Activated gamma-delta T cell treated with Interleukin-2 at 50 U/mL for 16 hours (primary cell): Measurements from ENCODE around the gene QRICH1.
A peak's percentile ranks its signal among the peaks of the same experiment; 100 is the strongest.
"Not testable (repeated sequence)": the region's sequence is repeated elsewhere in the genome, so short reads cannot be mapped to it uniquely, and the experiment has no call there.

Experiments
- DNase-seq: peaks from one replicate; pipeline ENCODE4 v3.0.0-alpha.2; 2020

Gene QRICH1

GRCh38 chr3:49015765-49016164 lies 78.1 kb downstream of the QRICH1 start:
- DNase-seq = no peak

- DNase-seq = no peak
Measured at GRCh38 chr3:49015072-49015471, 78.8 kb downstream of the QRICH1 start.

- peak; percentile 50 for DNase-seq
Measured at GRCh38 chr3:49013738-49014660, 79.9 kb downstream of the QRICH1 start.

- no peak for DNase-seq
Measured at GRCh38 chr3:49013113-49013737, 80.6 kb downstream of the QRICH1 start.

GRCh38 chr3:49012441-49013017 lies 81.3 kb downstream of the QRICH1 start:
- no peak for DNase-seq

GRCh38 chr3:49009396-49009795 lies 84.5 kb downstream of the QRICH1 start:
- DNase-seq = no peak

GRCh38 chr3:49008627-49009026 lies 85.2 kb downstream of the QRICH1 start:
- DNase-seq = not testable (repeated sequence)

GRCh38 chr3:49007771-49008528 lies 85.9 kb downstream of the QRICH1 start:
- DNase-seq = peak; percentile 78

- DNase-seq = peak; percentile 97
Measured at GRCh38 chr3:49007068-49007770, 86.7 kb downstream of the QRICH1 start, which contains the start of gene WDR6. Gene WDR6 (plus strand): TSS chr3:49007391. CDS start chr3:49007432, 41 bp downstream.

GRCh38 chr3:49006408-49007067 lies 87.3 kb downstream of the QRICH1 start:
- no peak for DNase-seq

- no peak for DNase-seq
Measured at GRCh38 chr3:49005998-49006397, 87.9 kb downstream of the QRICH1 start.

GRCh38 chr3:49005303-49005680 lies 88.6 kb downstream of the QRICH1 start:
- DNase-seq = no peak

- DNase-seq = no peak
Measured at GRCh38 chr3:49004352-49005302, 89.2 kb downstream of the QRICH1 start.

- no peak for DNase-seq
Measured at GRCh38 chr3:49001155-49001554, 92.7 kb downstream of the QRICH1 start.

GRCh38 chr3:48999085-48999858 lies 94.6 kb downstream of the QRICH1 start:
- no peak for DNase-seq

GRCh38 chr3:48997714-48998637 lies 95.9 kb downstream of the QRICH1 start:
- no peak for DNase-seq

GRCh38 chr3:48997102-48997635 lies 96.7 kb downstream of the QRICH1 start:
- no peak for DNase-seq

GRCh38 chr3:48996640-48997039 lies 97.2 kb downstream of the QRICH1 start:
- no peak for DNase-seq
